ENCODE data around the gene CARD10. TPM values are rescaled to one million over a fixed set of nuclear protein-coding genes. Genes with fewer than 3 reads are reported as not detected.

Gene CARD10
- total RNA-seq, 5 donors from 2014 or later (not counting 1 experiment from before 2014, with no cell fraction given): 0.44 to 0.79 (median 0.52) TPM; not detected in 1

- Mint-ChIP-seq H3K36me3 (peaks cover 10% of the 10 kb centered on the region), H3K27me3 (no peaks in the 10 kb centered on the region), H3K4me1 (peaks cover 66 to 89% (median 69%) of the 10 kb centered on the region in 3 donors), H3K9me3 (no peaks in the 10 kb centered on the region), H3K4me3 (peak within 1 kb of the TSS; percentile 86 to 96 (median 94)), H3K27ac (peak within 1 kb of the TSS; percentile 98)
- ATAC-seq (replicated peaks in 1 of 4): peak; percentile 50 to 57 (median 53)
- H3K4me1 ChIP-seq (ENCODE audit: control insufficient read depth in 1 of 2, extremely low read depth in 1 of 2, insufficient read depth in 2 of 2, low read length in 2 of 2): peaks cover 16 to 90% of the 10 kb centered on the region in 2 experiments
- H3K27me3 ChIP-seq (replicated peaks in 1 of 2; ENCODE audit: control insufficient read depth in 2 of 2, extremely low read depth in 1 of 2, insufficient read depth in 2 of 2, low read length in 1 of 2): no peaks in the 10 kb centered on the region
- peaks cover 0 to 15% of the 10 kb centered on the region in 2 donors for H3K36me3 ChIP-seq (ENCODE audit: control insufficient read depth in 2 of 2, extremely low read depth in 1 of 2, insufficient read depth in 1 of 2, low read length in 1 of 2)
- peak; percentile 44 to 80 (median 64) for DNase-seq
- POLR2A ChIA-PET: interaction anchor here in 1 of 2 donors (0.7 kb wide), 1 partner anchor 17 kb away, joined by 3 read pairs; no protein-coding TSS in a partner anchor
- CTCF ChIA-PET: interaction anchor here (0.6 to 2.1 kb wide), 4 partner anchors 12 to 122 kb away, joined by 4 to 7 read pairs (median 4); partner anchors contain the start of gene GGA1 (in 1 of the 2)
- peak within 1 kb of the TSS; percentile 73 for H3K27ac ChIP-seq (ENCODE audit: low read length)
- peak within 1 kb of the TSS; percentile 89 to 98 for H3K4me3 ChIP-seq (ENCODE audit: control insufficient read depth in 1 of 2, extremely low read depth in 1 of 2, low read length in 1 of 2)
- 1% methylated on average over 24 of the region's 24 CpGs for WGBS (ENCODE audit: insufficient coverage)
- no peaks in the 10 kb centered on the region for H3K9me3 ChIP-seq
These were observed 32.9 kb downstream of the CARD10 start, which contains the start of gene MFNG for GRCh38 chr22:37486224-37486845. MFNG (minus strand) TSS chr22:37486384; CDS start chr22:37486177, 207 bp downstream.

- no peaks in the 10 kb centered on the region for H3K9me3 Mint-ChIP-seq
- H3K27ac Mint-ChIP-seq: peak overlapping the region; percentile 98
- H3K4me3 Mint-ChIP-seq: peak overlapping the region; percentile 86 to 96 (median 94)
- ATAC-seq (replicated peaks in 1 of 4): peak in 1 of 4 experiments; percentile 0
- peaks cover 15% of the 10 kb centered on the region for H3K36me3 Mint-ChIP-seq
- 0% methylated on average over 22 of the region's 26 CpGs for whole genome bisulfite sequencing (ENCODE audit: insufficient coverage)
- H3K4me3 ChIP-seq (ENCODE audit: control insufficient read depth in 1 of 2, extremely low read depth in 1 of 2, low read length in 1 of 2): peak overlapping the region; percentile 89 to 98
- H3K27me3 ChIP-seq (replicated peaks in 1 of 2; ENCODE audit: control insufficient read depth in 2 of 2, extremely low read depth in 1 of 2, insufficient read depth in 2 of 2, low read length in 1 of 2): no peaks in the 10 kb centered on the region
- peaks cover 16 to 92% of the 10 kb centered on the region in 2 experiments for H3K4me1 ChIP-seq (ENCODE audit: control insufficient read depth in 1 of 2, extremely low read depth in 1 of 2, insufficient read depth in 2 of 2, low read length in 2 of 2)
- no peaks in the 10 kb centered on the region for H3K27me3 Mint-ChIP-seq
- POLR2A ChIA-PET: interaction anchor here in 1 of 2 donors (0.7 kb wide), 1 partner anchor 16 kb away, joined by 3 read pairs; no protein-coding TSS in a partner anchor
- H3K4me1 Mint-ChIP-seq: peaks cover 70 to 89% (median 72%) of the 10 kb centered on the region in 3 donors
- CTCF ChIA-PET: interaction anchor here (0.6 to 2.1 kb wide), 4 partner anchors 12 to 123 kb away, joined by 4 to 7 read pairs (median 4); partner anchors contain the start of gene GGA1 (in 1 of the 2)
- peak in 11 of 35 experiments; percentile 10 to 41 (median 24) for DNase-seq
- H3K27ac ChIP-seq (ENCODE audit: low read length): peak overlapping the region; percentile 73
- H3K36me3 ChIP-seq (ENCODE audit: control insufficient read depth in 2 of 2, extremely low read depth in 1 of 2, insufficient read depth in 1 of 2, low read length in 1 of 2): peaks cover 6 to 22% of the 10 kb centered on the region in 2 donors
- H3K9me3 ChIP-seq: no peaks in the 10 kb centered on the region
These were observed 33.6 kb downstream of the CARD10 start for GRCh38 chr22:37485395-37486223.

- peaks cover 7 to 31% of the 10 kb centered on the region in 2 donors for H3K36me3 ChIP-seq (ENCODE audit: control insufficient read depth in 2 of 2, extremely low read depth in 1 of 2, insufficient read depth in 1 of 2, low read length in 1 of 2)
- Mint-ChIP-seq H3K36me3 (peaks cover 19% of the 10 kb centered on the region), H3K27ac (peak overlapping the region; percentile 98), H3K9me3 (no peaks in the 10 kb centered on the region), H3K4me3 (peak overlapping the region; percentile 86 to 96 (median 94)), H3K4me1 (peaks cover 62 to 81% (median 65%) of the 10 kb centered on the region in 3 donors), H3K27me3 (no peaks in the 10 kb centered on the region)
- peak overlapping the region; percentile 89 to 98 for H3K4me3 ChIP-seq (ENCODE audit: control insufficient read depth in 1 of 2, extremely low read depth in 1 of 2, low read length in 1 of 2)
- CTCF ChIA-PET: interaction anchor here in 1 of 2 donors (2.1 kb wide), 1 partner anchor 13 kb away, joined by 7 read pairs; no protein-coding TSS in a partner anchor
- H3K4me1 ChIP-seq (ENCODE audit: control insufficient read depth in 1 of 2, extremely low read depth in 1 of 2, insufficient read depth in 2 of 2, low read length in 2 of 2): peaks cover 16 to 92% of the 10 kb centered on the region in 2 experiments
- peak; percentile 78 to 82 (median 80) for ATAC-seq (replicated peaks in 1 of 4)
- H3K27ac ChIP-seq (ENCODE audit: low read length): peak overlapping the region; percentile 73
- peak; percentile 71 to 89 (median 78) for DNase-seq
- H3K27me3 ChIP-seq (replicated peaks in 1 of 2; ENCODE audit: control insufficient read depth in 2 of 2, extremely low read depth in 1 of 2, insufficient read depth in 2 of 2, low read length in 1 of 2): no peaks in the 10 kb centered on the region
- POLR2A ChIA-PET: interaction anchor here in 1 of 2 donors (0.6 to 0.9 kb wide), 2 partner anchors 123 to 405 kb away, joined by 3 to 4 read pairs; partner anchors contain the start of gene GGA1
- no peaks in the 10 kb centered on the region for H3K9me3 ChIP-seq
- under 1% methylated on average over 33 of the region's 39 CpGs for WGBS (ENCODE audit: insufficient coverage)
These were observed 34.5 kb downstream of the CARD10 start for GRCh38 chr22:37484480-37485394.

GRCh38 chr22:37483050-37483449 is 36.2 kb downstream of the CARD10 start:
- peaks cover 48 to 64% (median 51%) of the 10 kb centered on the region in 3 donors for H3K4me1 Mint-ChIP-seq
- Histone ChIP-seq H3K36me3 (ENCODE audit: control insufficient read depth in 2 of 2, extremely low read depth in 1 of 2, insufficient read depth in 1 of 2, low read length in 1 of 2) (peaks cover 11 to 47% of the 10 kb centered on the region in 2 donors), H3K4me3 (ENCODE audit: control insufficient read depth in 1 of 2, extremely low read depth in 1 of 2, low read length in 1 of 2) (no peak overlapping the region), H3K9me3 (no peaks in the 10 kb centered on the region), H3K4me1 (ENCODE audit: control insufficient read depth in 1 of 2, extremely low read depth in 1 of 2, insufficient read depth in 2 of 2, low read length in 2 of 2) (peaks cover 16 to 75% of the 10 kb centered on the region in 2 experiments), H3K27me3 (replicated peaks in 1 of 2; ENCODE audit: control insufficient read depth in 2 of 2, extremely low read depth in 1 of 2, insufficient read depth in 2 of 2, low read length in 1 of 2) (no peaks in the 10 kb centered on the region), H3K27ac (ENCODE audit: low read length) (peak overlapping the region; percentile 73)
- POLR2A ChIA-PET: no interaction called here
- H3K9me3 Mint-ChIP-seq: no peaks in the 10 kb centered on the region
- CTCF ChIA-PET: no interaction called here
- 82% methylated on average over 11 of the region's 13 CpGs for WGBS (ENCODE audit: insufficient coverage)
- DNase-seq (no peak), ATAC-seq (replicated peaks in 1 of 4) (no peak)
- no peaks in the 10 kb centered on the region for H3K27me3 Mint-ChIP-seq
- peaks cover 28% of the 10 kb centered on the region for H3K36me3 Mint-ChIP-seq
- H3K4me3 Mint-ChIP-seq: peak overlapping the region; percentile 86 to 96 (median 94)
- peak overlapping the region; percentile 93 to 98 for H3K27ac Mint-ChIP-seq

GRCh38 chr22:37482244-37482643 is 37.0 kb downstream of the CARD10 start:
- no peak overlapping the region for H3K27ac ChIP-seq (ENCODE audit: low read length)
- Mint-ChIP-seq H3K4me1 (peaks cover 43 to 56% (median 45%) of the 10 kb centered on the region in 3 donors), H3K27ac (peak overlapping the region; percentile 93 to 98), H3K27me3 (no peaks in the 10 kb centered on the region), H3K36me3 (peaks cover 28% of the 10 kb centered on the region), H3K4me3 (peak overlapping the region; percentile 25 to 96 (median 86)), H3K9me3 (no peaks in the 10 kb centered on the region)
- CTCF ChIA-PET: no interaction called here
- POLR2A ChIA-PET: no interaction called here
- H3K4me3 ChIP-seq (ENCODE audit: control insufficient read depth in 1 of 2, extremely low read depth in 1 of 2, low read length in 1 of 2): no peak overlapping the region
- peaks cover 13 to 55% of the 10 kb centered on the region in 2 donors for H3K36me3 ChIP-seq (ENCODE audit: control insufficient read depth in 2 of 2, extremely low read depth in 1 of 2, insufficient read depth in 1 of 2, low read length in 1 of 2)
- no peak for DNase-seq
- WGBS (ENCODE audit: insufficient coverage): 87% methylated on average over 9 of the region's 9 CpGs
- peaks cover 14 to 67% of the 10 kb centered on the region in 2 experiments for H3K4me1 ChIP-seq (ENCODE audit: control insufficient read depth in 1 of 2, extremely low read depth in 1 of 2, insufficient read depth in 2 of 2, low read length in 2 of 2)
- no peaks in the 10 kb centered on the region for H3K9me3 ChIP-seq
- no peaks in the 10 kb centered on the region for H3K27me3 ChIP-seq (replicated peaks in 1 of 2; ENCODE audit: control insufficient read depth in 2 of 2, extremely low read depth in 1 of 2, insufficient read depth in 2 of 2, low read length in 1 of 2)
- no peak for ATAC-seq (replicated peaks in 1 of 4)

Measured in T-cell (primary cell).